ENCODE measurements around the gene KLF2.

GRCh38 chr19:16327169-16327475, 2.5 kb downstream of the KLF2 start:
- TF ChIP-seq STAT1 (conservative IDR thresholded peaks at IDR 0.05): no peak
- TF ChIP-seq, protein P1, sequence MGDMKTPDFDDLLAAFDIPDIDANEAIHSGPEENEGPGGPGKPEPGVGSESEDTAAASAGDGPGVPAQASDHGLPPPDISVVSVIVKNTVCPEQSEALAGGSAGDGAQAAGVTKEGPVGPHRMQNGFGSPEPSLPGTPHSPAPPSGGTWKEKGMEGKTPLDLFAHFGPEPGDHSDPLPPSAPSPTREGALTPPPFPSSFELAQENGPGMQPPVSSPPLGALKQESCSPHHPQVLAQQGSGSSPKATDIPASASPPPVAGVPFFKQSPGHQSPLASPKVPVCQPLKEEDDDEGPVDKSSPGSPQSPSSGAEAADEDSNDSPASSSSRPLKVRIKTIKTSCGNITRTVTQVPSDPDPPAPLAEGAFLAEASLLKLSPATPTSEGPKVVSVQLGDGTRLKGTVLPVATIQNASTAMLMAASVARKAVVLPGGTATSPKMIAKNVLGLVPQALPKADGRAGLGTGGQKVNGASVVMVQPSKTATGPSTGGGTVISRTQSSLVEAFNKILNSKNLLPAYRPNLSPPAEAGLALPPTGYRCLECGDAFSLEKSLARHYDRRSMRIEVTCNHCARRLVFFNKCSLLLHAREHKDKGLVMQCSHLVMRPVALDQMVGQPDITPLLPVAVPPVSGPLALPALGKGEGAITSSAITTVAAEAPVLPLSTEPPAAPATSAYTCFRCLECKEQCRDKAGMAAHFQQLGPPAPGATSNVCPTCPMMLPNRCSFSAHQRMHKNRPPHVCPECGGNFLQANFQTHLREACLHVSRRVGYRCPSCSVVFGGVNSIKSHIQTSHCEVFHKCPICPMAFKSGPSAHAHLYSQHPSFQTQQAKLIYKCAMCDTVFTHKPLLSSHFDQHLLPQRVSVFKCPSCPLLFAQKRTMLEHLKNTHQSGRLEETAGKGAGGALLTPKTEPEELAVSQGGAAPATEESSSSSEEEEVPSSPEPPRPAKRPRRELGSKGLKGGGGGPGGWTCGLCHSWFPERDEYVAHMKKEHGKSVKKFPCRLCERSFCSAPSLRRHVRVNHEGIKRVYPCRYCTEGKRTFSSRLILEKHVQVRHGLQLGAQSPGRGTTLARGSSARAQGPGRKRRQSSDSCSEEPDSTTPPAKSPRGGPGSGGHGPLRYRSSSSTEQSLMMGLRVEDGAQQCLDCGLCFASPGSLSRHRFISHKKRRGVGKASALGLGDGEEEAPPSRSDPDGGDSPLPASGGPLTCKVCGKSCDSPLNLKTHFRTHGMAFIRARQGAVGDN (IDR thresholded peaks at IDR 0.05): no peak
